GM12873 (cell line): ENCODE results near the gene LARP6.

Experiments used
- CTCF ChIP-seq: IDR thresholded peaks from 2 replicates; pipeline ENCODE4 v1.5.1; 2012; ENCODE audit warnings: low read depth, mild to moderate bottlenecking, moderate library complexity, low read length, control low read depth; ENCODE audit not compliant: insufficient read depth; ENCODE audit errors: missing control alignments

The LARP6 gene

GRCh38 chr15:70853973-70854665 lies at the start of gene LARP6:
LARP6 (minus strand) TSS chr15:70854157; CDS start chr15:70854088, 69 bp downstream.
- TF ChIP-seq CTCF: no peak

- TF ChIP-seq CTCF: no peak
These were observed 48.1 kb upstream of the LARP6 start for GRCh38 chr15:70902107-70902506.

- TF ChIP-seq CTCF: peak; percentile 36
These were observed 39.1 kb upstream of the LARP6 start for GRCh38 chr15:70892912-70893560.

GRCh38 chr15:70892002-70892911 lies 38.3 kb upstream of the LARP6 start, which contains the start of the genes LRRC49 and THAP10:
LRRC49 (plus strand) TSS chr15:70892826; CDS start chr15:70892895, 69 bp downstream.
THAP10 (minus strand) TSS chr15:70892433; CDS start chr15:70892272, 161 bp downstream.
- no peak for TF ChIP-seq CTCF

- TF ChIP-seq CTCF: no peak
These were observed 28.4 kb upstream of the LARP6 start for GRCh38 chr15:70882361-70882760.

- TF ChIP-seq CTCF: no peak
These were observed 26.8 kb upstream of the LARP6 start for GRCh38 chr15:70880781-70881180.

GRCh38 chr15:70879401-70879800 lies 25.4 kb upstream of the LARP6 start:
- no peak for TF ChIP-seq CTCF
